Panc1 (cell line): ENCODE results near the gene RCN2.

Experiments used
- POLR2AphosphoS5 ChIP-seq: IDR thresholded peaks from 2 replicates; pipeline ENCODE4 v1.6.1; 2012; ENCODE audit warnings: mild to moderate bottlenecking, low read depth, low read length, moderate library complexity
- TF ChIP-seq, protein P1 (sequence below): fragments of 450-650 bp; IDR thresholded peaks from 2 replicates; pipeline ENCODE4 v1.5.1; 2017; ENCODE audit warnings: mild to moderate bottlenecking

DNA sequence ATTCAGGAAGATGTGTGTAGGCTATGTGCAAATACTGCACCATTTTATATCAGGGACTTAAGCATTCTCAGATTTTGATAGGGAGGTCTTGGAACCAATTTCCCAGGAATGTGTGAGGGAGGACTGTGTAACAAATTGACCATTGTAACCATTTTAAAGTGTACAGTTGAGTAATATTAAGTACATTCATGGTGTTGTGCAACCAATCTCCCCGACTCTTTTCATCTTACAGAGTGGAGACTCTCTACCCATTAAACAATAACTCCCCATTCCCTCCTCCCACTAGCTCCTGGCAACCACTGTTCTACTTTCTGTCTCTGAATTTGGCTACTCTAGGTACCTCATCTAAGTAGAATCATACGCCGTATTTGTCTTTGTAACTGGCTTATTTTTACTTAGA, 5.1 kb downstream of the RCN2 start:
- TF ChIP-seq, protein P1, sequence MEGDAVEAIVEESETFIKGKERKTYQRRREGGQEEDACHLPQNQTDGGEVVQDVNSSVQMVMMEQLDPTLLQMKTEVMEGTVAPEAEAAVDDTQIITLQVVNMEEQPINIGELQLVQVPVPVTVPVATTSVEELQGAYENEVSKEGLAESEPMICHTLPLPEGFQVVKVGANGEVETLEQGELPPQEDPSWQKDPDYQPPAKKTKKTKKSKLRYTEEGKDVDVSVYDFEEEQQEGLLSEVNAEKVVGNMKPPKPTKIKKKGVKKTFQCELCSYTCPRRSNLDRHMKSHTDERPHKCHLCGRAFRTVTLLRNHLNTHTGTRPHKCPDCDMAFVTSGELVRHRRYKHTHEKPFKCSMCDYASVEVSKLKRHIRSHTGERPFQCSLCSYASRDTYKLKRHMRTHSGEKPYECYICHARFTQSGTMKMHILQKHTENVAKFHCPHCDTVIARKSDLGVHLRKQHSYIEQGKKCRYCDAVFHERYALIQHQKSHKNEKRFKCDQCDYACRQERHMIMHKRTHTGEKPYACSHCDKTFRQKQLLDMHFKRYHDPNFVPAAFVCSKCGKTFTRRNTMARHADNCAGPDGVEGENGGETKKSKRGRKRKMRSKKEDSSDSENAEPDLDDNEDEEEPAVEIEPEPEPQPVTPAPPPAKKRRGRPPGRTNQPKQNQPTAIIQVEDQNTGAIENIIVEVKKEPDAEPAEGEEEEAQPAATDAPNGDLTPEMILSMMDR = no peak
- no peak for TF ChIP-seq POLR2AphosphoS5
